Stimulated activated CD4-positive, alpha-beta T cell treated with anti-CD3 and anti-CD28 coated beads, TNF-alpha, amount 100 ng/mL, for 4 hours (primary cell): ENCODE measurements around the gene PEPD.

Experiments
- DNase-seq, 3 experiments: peaks; one replicate each; pipeline ENCODE4 v3.0.0-alpha.2; 2020; ENCODE audit warnings: low read depth in 3 of 3

PEPD gene

DNA sequence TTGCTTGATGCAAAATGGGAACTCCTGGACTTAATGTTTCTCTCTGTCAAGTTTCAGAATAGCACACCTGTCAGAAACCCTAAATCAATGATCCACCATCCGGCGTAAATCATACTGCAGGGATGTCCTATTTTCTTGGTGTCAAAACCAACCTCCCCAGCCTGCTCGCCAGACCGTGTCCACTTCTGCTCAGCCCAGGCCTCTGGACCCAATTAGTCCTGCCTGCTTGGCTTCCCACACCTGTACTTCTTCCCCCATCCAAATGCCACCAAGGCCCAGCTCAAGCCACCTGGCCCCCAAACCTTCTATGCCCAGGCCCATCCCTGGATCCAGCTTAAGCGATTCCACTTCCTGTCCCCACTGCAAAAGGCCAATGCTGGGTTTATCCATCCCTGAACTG is 25.1 kb upstream of the PEPD start:
- DNase-seq = no peak

GRCh38 chr19:33545217-33545981 is 23.8 kb upstream of the PEPD start:
- no peak for DNase-seq

GRCh38 chr19:33535226-33535625 is 13.6 kb upstream of the PEPD start:
- DNase-seq = no peak

DNA sequence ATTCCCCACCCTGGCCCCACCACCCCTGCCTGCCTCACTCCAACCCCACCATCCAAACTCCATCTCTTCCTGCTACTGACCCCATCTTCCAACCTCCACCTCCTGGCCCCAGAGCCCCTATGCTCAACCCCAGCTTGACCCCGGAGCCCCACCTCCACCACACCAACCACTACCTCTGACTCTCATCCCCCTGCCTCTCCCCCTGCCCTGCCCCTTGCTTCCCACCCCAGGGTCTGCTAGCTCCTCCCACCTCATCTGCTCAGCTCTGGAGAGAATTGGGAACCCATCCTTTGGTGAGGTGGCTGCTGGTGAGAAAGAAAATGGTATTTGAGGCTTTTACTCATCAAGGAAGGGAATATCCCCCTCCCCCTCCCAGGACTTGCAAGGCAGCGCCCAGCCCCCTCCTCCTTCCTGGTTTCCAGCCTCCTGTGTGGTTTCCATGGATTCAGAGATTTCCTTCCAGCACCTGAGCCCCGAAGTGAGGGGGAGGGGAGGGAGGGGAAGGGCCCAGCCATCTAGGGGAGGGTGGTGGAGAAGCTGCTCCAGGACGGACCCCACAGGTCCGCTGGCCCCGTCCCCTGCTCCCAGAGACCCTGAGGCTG is 11.4 kb upstream of the PEPD start:
- DNase-seq = no peak

- DNase-seq = no peak
Observed at GRCh38 chr19:33530842-33531241, 9.3 kb upstream of the PEPD start.

- no peak for DNase-seq
Observed at GRCh38 chr19:33530296-33530695, 8.7 kb upstream of the PEPD start.

- no peak for DNase-seq
Observed at GRCh38 chr19:33529094-33529676, 7.6 kb upstream of the PEPD start.

DNA sequence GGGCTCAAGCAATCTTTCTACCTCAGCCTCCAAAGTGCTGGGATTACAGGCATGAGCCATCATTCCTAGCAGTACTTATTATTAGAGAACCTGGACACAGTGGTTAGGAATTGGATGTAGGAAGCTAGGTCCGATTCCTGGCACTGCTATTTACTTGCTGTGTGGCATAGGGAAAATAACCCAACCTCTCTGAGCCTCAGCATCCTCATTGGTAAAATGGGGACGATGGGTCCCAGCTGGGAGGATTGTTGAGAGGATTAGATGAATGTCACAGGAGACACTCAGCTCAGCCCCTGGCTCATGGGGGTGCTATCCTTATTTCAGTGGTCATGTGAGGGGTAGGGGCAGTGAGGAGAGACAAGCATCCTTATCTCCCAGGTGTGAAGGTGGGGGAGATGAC is 6.8 kb upstream of the PEPD start:
- no peak for DNase-seq

DNA sequence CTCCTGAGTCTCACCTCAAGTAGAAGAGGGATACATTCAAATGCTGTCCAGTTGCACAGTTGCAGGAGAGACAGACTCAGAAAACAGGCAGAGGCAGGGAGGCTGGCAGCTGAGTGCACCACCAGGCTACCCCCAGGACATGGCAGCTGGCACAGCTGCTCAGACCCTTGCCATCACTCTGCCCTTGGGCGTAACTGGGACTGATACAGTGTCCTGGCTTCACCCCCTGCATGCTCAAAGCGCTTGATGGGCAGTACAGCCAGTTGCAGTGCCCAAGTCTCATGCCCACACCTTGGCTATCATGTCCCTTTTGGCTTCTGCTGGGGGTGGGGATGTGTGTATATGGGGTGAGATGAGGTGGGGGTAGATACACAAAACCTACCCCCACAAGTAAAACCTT is 5.5 kb upstream of the PEPD start:
- no peak for DNase-seq

DNA sequence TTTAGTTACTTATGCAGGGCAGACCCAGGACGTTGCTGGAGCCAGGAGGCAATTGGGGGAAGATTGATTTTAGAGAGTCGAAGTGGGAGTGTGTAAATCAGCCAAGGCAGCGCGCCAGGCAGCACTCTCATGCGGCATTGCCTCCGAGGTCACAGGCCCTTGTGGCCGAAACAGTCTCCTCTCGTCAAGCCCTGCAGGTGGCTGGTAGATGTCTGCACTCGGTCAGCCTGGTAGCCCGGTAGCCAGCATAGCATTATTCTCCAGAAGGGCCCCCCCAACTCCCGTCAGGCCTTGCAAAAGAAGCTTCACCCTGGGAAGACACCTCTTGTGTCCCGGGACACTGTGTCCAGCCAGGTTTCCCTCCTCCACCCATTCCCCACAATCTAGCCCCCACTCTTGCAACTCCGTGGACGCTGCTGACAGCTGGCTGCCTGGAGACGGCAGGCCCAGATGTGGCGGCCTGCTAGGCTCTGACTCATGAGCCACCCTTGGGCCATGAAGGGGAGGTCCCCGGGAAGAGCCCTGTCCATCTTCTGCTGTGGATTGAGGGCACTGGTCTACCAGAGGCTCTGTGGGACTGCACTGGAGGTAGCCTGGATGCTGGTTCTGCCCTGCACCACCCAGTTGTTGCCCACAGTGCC is 2.6 kb upstream of the PEPD start:
- DNase-seq = no peak

- no peak for DNase-seq
Observed at GRCh38 chr19:33523167-33523566, 1.6 kb upstream of the PEPD start.

DNA sequence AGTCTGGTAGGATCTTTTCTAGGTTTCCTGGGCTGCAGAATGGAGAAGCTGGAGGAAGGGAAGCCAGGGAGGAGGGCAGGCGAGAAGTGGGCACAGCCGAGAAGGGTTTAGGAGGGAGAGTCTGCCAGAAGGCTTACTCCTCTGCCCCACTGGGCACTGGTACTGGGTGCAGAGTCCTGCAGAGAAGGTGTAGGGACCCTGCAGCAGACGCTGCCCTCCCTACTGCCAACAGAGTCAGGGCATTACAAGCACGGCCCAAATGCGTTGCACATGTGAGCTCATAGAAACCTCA is 726 bp upstream of the PEPD start:
- no peak for DNase-seq

GRCh38 chr19:33520844-33521479 is 629 bp downstream of the PEPD start:
- no peak for DNase-seq

GRCh38 chr19:33520048-33520643 is 1.4 kb downstream of the PEPD start:
- no peak for DNase-seq

DNA sequence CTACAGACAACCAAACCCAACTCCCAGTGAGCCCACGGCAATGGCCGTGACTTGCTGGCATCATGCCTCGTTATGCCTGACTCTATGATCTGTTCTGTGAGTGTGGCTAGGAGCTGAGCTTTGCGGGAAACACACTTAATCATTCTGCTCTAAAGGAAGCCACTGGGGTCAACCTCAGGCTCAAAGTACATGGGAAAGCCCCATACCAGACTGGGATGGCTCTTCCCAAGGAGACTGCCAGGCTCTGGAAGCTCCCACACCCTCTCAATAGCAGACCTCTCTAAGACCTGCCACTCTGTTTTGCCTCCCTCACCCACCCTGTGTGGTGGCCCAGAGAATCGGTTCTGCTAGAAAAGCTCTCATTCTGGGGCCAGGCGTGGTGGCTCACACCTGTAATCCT is 2.2 kb downstream of the PEPD start:
- DNase-seq = no peak

- DNase-seq = no peak
Observed at GRCh38 chr19:33518541-33518940, 3.0 kb downstream of the PEPD start.

GRCh38 chr19:33517922-33518321 is 3.7 kb downstream of the PEPD start:
- DNase-seq = no peak

- DNase-seq = no peak
Observed at GRCh38 chr19:33515921-33516320, 5.7 kb downstream of the PEPD start.

GRCh38 chr19:33514885-33515551 is 6.6 kb downstream of the PEPD start:
- DNase-seq = no peak

GRCh38 chr19:33513424-33513823 is 8.2 kb downstream of the PEPD start:
- no peak for DNase-seq

DNA sequence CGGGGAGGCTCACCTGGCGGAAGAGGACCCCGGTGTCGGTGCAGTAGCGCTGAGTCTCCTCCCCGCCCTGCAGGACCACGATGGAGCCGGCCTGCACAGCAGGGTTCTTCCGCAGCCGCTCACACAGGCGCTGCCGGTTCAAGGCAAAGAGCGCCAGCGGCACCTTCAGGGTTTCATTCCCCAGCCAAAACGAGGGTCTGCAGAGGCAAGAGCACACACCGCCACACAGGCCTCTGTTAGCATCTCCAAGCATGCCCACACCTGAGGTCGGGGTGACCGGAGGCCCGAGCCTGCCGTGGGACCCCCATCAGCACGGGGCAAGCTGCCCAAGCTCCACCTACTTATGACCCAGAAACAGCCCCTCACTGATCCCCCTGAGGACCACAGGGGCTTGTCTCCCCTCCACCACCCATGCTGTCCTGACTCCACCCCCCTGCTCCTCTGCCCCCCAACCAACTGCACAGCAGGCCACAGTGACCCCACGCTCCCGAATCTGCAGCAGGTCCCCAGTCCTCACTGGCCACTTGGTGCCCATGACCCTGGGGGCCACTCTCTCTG is 8.9 kb downstream of the PEPD start:
- DNase-seq = no peak
